Astrocyte (in vitro differentiated cells and primary cell): ENCODE measurements around the gene SYNGR2. TPM values are rescaled to one million over a fixed set of nuclear protein-coding genes. Genes with fewer than 3 reads are reported as not detected.

Experiments used
- DNase-seq: peaks from one replicate; pipeline ENCODE4 v3.0.0-alpha.2; 2010; ENCODE audit warnings: low read depth
- FAIRE-seq: peaks from 2 replicates; lab custom pipeline; 2011; peaks lifted over from hg19 to GRCh38; lab: Jason Lieb, UNC
- H2AFZ ChIP-seq: 2 replicates; pipeline ENCODE4 v1.6.0; 2012; ENCODE audit warnings: low read depth, low read length, inconsistent platforms
- H3K27ac ChIP-seq: 2 replicates; pipeline ENCODE4 v1.5.1; 2011; ENCODE audit warnings: low read depth, low read length, inconsistent platforms
- H3K27me3 ChIP-seq: 2 replicates; pipeline ENCODE4 v1.6.0; 2011; ENCODE audit warnings: low read length, inconsistent platforms; ENCODE audit not compliant: insufficient read depth
- H3K36me3 ChIP-seq: 2 replicates; pipeline ENCODE4 v1.5.1; 2011; ENCODE audit warnings: low read length, inconsistent platforms; ENCODE audit not compliant: insufficient read depth
- H3K4me1 ChIP-seq: 2 replicates; pipeline ENCODE4 v1.5.1; 2011; ENCODE audit warnings: low read length, inconsistent platforms; ENCODE audit not compliant: insufficient read depth
- H3K4me2 ChIP-seq: 2 replicates; pipeline ENCODE4 v1.6.0; 2012; ENCODE audit warnings: low read length, inconsistent platforms
- H3K4me3 ChIP-seq: 2 replicates; pipeline ENCODE4 v1.5.1; 2011; ENCODE audit warnings: low read depth, mild to moderate bottlenecking, low read length, inconsistent platforms; ENCODE audit not compliant: insufficient read depth
- H3K79me2 ChIP-seq: 2 replicates; pipeline ENCODE4 v1.6.0; 2012; ENCODE audit warnings: mild to moderate bottlenecking, low read length, inconsistent platforms; ENCODE audit not compliant: insufficient read depth
- H3K9ac ChIP-seq: 2 replicates; pipeline ENCODE4 v1.6.0; 2012; ENCODE audit warnings: mild to moderate bottlenecking, low read length, inconsistent platforms
- H3K9me3 ChIP-seq: 2 replicates; pipeline ENCODE4 v1.5.1; 2012; ENCODE audit warnings: low read depth, mild to moderate bottlenecking, low read length, inconsistent platforms; ENCODE audit not compliant: insufficient read depth
- H4K20me1 ChIP-seq: 2 replicates; pipeline ENCODE4 v1.6.0; 2012; ENCODE audit warnings: low read length, inconsistent platforms; ENCODE audit not compliant: insufficient read depth
- H3K27ac Mint-ChIP-seq: one replicate; pipeline ENCODE4 v1.8.0; 2021; ENCODE audit warnings: mild to moderate bottlenecking, mixed read lengths; ENCODE audit not compliant: unreplicated experiment
- H3K27me3 Mint-ChIP-seq: one replicate; pipeline ENCODE4 v1.8.0; 2021; ENCODE audit warnings: low read depth, mixed read lengths; ENCODE audit not compliant: unreplicated experiment
- H3K36me3 Mint-ChIP-seq: one replicate; pipeline ENCODE4 v1.8.0; 2021; ENCODE audit warnings: low read depth, mixed read lengths; ENCODE audit not compliant: unreplicated experiment
- H3K4me1 Mint-ChIP-seq: one replicate; pipeline ENCODE4 v1.8.0; 2021; ENCODE audit warnings: low read depth, mixed read lengths; ENCODE audit not compliant: unreplicated experiment
- H3K4me3 Mint-ChIP-seq: one replicate; pipeline ENCODE4 v1.8.0; 2021; ENCODE audit warnings: mild to moderate bottlenecking, moderate library complexity, mixed read lengths; ENCODE audit not compliant: unreplicated experiment
- H3K9me3 Mint-ChIP-seq: one replicate; pipeline ENCODE4 v1.8.0; 2021; ENCODE audit warnings: mild to moderate bottlenecking, mixed read lengths; ENCODE audit not compliant: unreplicated experiment
- EZH2 ChIP-seq: IDR thresholded peaks from 2 replicates; pipeline ENCODE4 v1.6.1; 2012; ENCODE audit warnings: mild to moderate bottlenecking, low read length, inconsistent platforms; ENCODE audit not compliant: insufficient read depth
- total RNA-seq: library from RNA; stranded (reverse); gene quantifications from 2 replicates; pipeline ENCODE4 v1.2.1, GENCODE V29; 2021
- TF ChIP-seq, protein P1 (sequence below): IDR thresholded peaks from 2 replicates; pipeline ENCODE4 v1.5.1; 2011; ENCODE audit warnings: low read depth, mild to moderate bottlenecking, inconsistent platforms, low read length, moderate library complexity; ENCODE audit not compliant: insufficient read depth

The SYNGR2 gene
- total RNA-seq, 1 donor from 2014 or later = 82.2 TPM

DNA sequence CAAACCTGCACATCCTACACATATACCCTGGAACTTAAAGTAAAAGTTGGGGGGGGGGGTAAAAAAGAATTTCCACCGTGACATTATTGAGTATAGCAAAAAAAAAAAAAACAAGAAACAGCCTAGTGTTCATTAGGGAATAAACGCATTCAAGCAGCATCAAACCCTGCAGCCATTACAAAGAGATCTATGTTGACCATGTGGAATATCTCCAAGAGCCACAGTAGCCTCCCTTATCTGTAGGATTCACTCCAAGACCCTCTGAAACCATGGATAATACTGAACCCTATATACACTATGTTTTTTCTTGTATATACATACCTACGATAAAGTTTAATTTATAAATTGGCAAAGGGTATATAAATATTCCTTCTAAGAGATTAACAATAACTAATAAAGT is 40.1 kb downstream of the SYNGR2 start:
- H3K4me1 Mint-ChIP-seq = peaks cover 4% of the 10 kb centered on the region
- H3K27me3 Mint-ChIP-seq = no peaks in the 10 kb centered on the region
- Histone ChIP-seq H3K4me3 (no peak overlapping the region), H3K27me3 (no peaks in the 10 kb centered on the region), H3K4me2 (no peak overlapping the region), H4K20me1 (no peaks in the 10 kb centered on the region), H3K9ac (no peak overlapping the region), H3K36me3 (no peaks in the 10 kb centered on the region), H3K4me1 (no peaks in the 10 kb centered on the region), H3K9me3 (no peaks in the 10 kb centered on the region), H2AFZ (no peak overlapping the region), H3K79me2 (no peaks in the 10 kb centered on the region), H3K27ac (no peak overlapping the region)
- no peak for FAIRE-seq
- DNase-seq = no peak
- TF ChIP-seq, protein P1, sequence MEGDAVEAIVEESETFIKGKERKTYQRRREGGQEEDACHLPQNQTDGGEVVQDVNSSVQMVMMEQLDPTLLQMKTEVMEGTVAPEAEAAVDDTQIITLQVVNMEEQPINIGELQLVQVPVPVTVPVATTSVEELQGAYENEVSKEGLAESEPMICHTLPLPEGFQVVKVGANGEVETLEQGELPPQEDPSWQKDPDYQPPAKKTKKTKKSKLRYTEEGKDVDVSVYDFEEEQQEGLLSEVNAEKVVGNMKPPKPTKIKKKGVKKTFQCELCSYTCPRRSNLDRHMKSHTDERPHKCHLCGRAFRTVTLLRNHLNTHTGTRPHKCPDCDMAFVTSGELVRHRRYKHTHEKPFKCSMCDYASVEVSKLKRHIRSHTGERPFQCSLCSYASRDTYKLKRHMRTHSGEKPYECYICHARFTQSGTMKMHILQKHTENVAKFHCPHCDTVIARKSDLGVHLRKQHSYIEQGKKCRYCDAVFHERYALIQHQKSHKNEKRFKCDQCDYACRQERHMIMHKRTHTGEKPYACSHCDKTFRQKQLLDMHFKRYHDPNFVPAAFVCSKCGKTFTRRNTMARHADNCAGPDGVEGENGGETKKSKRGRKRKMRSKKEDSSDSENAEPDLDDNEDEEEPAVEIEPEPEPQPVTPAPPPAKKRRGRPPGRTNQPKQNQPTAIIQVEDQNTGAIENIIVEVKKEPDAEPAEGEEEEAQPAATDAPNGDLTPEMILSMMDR = no peak
- H3K36me3 Mint-ChIP-seq = peaks cover 10% of the 10 kb centered on the region
- H3K27ac Mint-ChIP-seq = no peak overlapping the region
- peaks cover 2% of the 10 kb centered on the region for H3K9me3 Mint-ChIP-seq
- no peak overlapping the region for H3K4me3 Mint-ChIP-seq

GRCh38 chr17:78210111-78210510 is 41.7 kb downstream of the SYNGR2 start:
- Histone ChIP-seq H4K20me1 (no peaks in the 10 kb centered on the region), H3K27ac (no peak overlapping the region), H3K4me1 (peaks cover 6% of the 10 kb centered on the region), H3K4me3 (no peak overlapping the region), H3K9me3 (no peaks in the 10 kb centered on the region), H3K4me2 (no peak overlapping the region), H3K9ac (no peak overlapping the region), H3K79me2 (peaks cover 11% of the 10 kb centered on the region), H2AFZ (no peak overlapping the region), H3K27me3 (no peaks in the 10 kb centered on the region), H3K36me3 (no peaks in the 10 kb centered on the region)
- Mint-ChIP-seq H3K4me1 (peaks cover 4% of the 10 kb centered on the region), H3K36me3 (peaks cover 8% of the 10 kb centered on the region), H3K27me3 (no peaks in the 10 kb centered on the region), H3K9me3 (no peaks in the 10 kb centered on the region), H3K27ac (no peak overlapping the region), H3K4me3 (no peak overlapping the region)
- no peak for TF ChIP-seq EZH2
- TF ChIP-seq, protein P1 = no peak
- FAIRE-seq (no peak), DNase-seq (no peak)

DNA sequence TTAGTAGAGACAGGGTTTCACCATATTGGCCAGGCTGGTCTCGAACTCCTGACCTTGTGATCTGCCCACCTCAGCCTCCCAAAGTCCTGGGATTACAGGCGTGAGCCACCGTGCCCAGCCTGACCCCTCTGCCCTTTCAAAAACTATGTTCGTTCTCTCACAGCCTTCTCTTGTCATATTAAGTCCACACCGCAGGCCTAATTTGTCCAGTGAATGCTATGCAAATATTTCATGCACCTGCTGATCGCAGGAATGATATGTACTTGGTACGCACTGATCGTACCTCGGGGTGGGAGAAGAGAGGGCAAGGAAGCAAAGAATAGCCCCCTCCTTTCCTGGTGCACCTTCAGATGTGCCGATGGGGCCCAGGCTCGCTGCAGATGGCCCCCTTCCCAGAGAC is 42.7 kb downstream of the SYNGR2 start:
- peaks cover 19% of the 10 kb centered on the region for H3K79me2 ChIP-seq
- H3K9me3 Mint-ChIP-seq = no peaks in the 10 kb centered on the region
- H3K36me3 Mint-ChIP-seq = peaks cover 4% of the 10 kb centered on the region
- no peak overlapping the region for H3K9ac ChIP-seq
- H3K27me3 ChIP-seq = no peaks in the 10 kb centered on the region
- H3K27me3 Mint-ChIP-seq = no peaks in the 10 kb centered on the region
- peaks cover 6% of the 10 kb centered on the region for H3K4me1 ChIP-seq
- TF ChIP-seq, protein P1 = no peak
- TF ChIP-seq EZH2 = no peak
- no peak overlapping the region for H3K4me2 ChIP-seq
- FAIRE-seq (no peak), DNase-seq (no peak)
- no peak overlapping the region for H3K27ac ChIP-seq
- H3K4me3 Mint-ChIP-seq = no peak overlapping the region
- H3K36me3 ChIP-seq = no peaks in the 10 kb centered on the region
- no peak overlapping the region for H2AFZ ChIP-seq
- no peak overlapping the region for H3K4me3 ChIP-seq
- H3K4me1 Mint-ChIP-seq = peaks cover 6% of the 10 kb centered on the region
- no peaks in the 10 kb centered on the region for H3K9me3 ChIP-seq
- no peaks in the 10 kb centered on the region for H4K20me1 ChIP-seq
- no peak overlapping the region for H3K27ac Mint-ChIP-seq
